Progenitor cell of endocrine pancreas (in vitro differentiated cells): ENCODE data around the gene FAS. TPM values are rescaled to one million over a fixed set of nuclear protein-coding genes. Genes with fewer than 3 reads are reported as not detected.

Source experiments
- DNase-seq: peaks from one replicate; pipeline ENCODE4 v3.0.0; 2021; ENCODE audit warnings: low spot score; ENCODE audit not compliant: unreplicated experiment
- H3K27ac Mint-ChIP-seq: 2 replicates; pipeline ENCODE4 v1.8.0; 2021; ENCODE audit warnings: mild to moderate bottlenecking, moderate library complexity, mixed read lengths
- H3K27me3 Mint-ChIP-seq: 2 replicates; pipeline ENCODE4 v1.8.0; 2021; ENCODE audit warnings: mixed read lengths
- H3K36me3 Mint-ChIP-seq: 2 replicates; pipeline ENCODE4 v1.8.0; 2022; ENCODE audit warnings: mixed read lengths; ENCODE audit not compliant: insufficient read depth
- H3K4me1 Mint-ChIP-seq: 2 replicates; pipeline ENCODE4 v1.8.0; 2021; ENCODE audit warnings: low read depth, mixed read lengths
- H3K4me3 Mint-ChIP-seq: 2 replicates; pipeline ENCODE4 v1.8.0; 2021; ENCODE audit warnings: low read depth, mild to moderate bottlenecking, moderate library complexity, mixed read lengths
- H3K9me3 Mint-ChIP-seq: 2 replicates; pipeline ENCODE4 v1.8.0; 2021; ENCODE audit warnings: low read depth, mixed read lengths
- total RNA-seq: library from RNA; stranded (reverse); gene quantifications from 2 replicates; pipeline ENCODE4 v1.2.1, GENCODE V29; 2021
- TF ChIP-seq, protein P1 (sequence below): fragments of 200-600 bp; sonication (generic); IDR thresholded peaks from one replicate; pipeline ENCODE4 v1.5.0; 2021; ENCODE audit warnings: antibody characterized with exemption, mild to moderate bottlenecking; ENCODE audit not compliant: unreplicated experiment

FAS gene
- total RNA-seq, 1 donor from 2014 or later = 1.9 TPM

DNA sequence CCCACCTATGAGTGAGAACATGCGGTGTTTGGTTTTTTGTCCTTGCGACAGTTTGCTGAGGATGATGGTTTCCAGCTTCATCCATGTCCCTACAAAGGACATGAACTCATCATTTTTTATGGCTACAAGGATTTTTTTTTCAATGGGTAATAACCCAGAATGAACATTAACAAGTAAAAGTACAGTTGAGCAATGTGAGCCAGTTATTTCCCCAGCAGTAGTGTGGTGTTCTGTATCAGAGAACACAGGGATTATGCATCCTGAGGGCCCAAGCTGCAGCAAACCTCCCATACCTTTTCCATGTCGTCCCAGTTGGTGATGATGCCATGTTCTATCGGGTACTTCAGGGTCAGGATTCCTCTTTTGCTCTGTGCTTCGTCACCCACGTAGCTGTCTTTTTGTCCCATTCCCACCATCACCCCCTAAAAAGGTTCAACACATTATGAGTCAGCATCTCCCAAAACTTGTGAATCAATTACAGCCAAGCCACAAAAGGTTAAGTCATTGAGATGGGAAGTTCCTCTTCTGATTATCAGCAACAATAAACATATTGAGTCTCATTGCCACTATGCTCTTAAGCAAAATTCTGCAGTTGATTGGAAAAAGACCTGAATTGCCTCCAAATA lies 43.5 kb upstream of the FAS start:
- Mint-ChIP-seq H3K9me3 (no peaks in the 10 kb centered on the region), H3K27me3 (peaks cover 20% of the 10 kb centered on the region), H3K4me3 (no peak overlapping the region), H3K36me3 (no peaks in the 10 kb centered on the region), H3K4me1 (no peaks in the 10 kb centered on the region), H3K27ac (no peak overlapping the region)
- no peak for DNase-seq
- TF ChIP-seq, protein P1, sequence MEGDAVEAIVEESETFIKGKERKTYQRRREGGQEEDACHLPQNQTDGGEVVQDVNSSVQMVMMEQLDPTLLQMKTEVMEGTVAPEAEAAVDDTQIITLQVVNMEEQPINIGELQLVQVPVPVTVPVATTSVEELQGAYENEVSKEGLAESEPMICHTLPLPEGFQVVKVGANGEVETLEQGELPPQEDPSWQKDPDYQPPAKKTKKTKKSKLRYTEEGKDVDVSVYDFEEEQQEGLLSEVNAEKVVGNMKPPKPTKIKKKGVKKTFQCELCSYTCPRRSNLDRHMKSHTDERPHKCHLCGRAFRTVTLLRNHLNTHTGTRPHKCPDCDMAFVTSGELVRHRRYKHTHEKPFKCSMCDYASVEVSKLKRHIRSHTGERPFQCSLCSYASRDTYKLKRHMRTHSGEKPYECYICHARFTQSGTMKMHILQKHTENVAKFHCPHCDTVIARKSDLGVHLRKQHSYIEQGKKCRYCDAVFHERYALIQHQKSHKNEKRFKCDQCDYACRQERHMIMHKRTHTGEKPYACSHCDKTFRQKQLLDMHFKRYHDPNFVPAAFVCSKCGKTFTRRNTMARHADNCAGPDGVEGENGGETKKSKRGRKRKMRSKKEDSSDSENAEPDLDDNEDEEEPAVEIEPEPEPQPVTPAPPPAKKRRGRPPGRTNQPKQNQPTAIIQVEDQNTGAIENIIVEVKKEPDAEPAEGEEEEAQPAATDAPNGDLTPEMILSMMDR = no peak

DNA sequence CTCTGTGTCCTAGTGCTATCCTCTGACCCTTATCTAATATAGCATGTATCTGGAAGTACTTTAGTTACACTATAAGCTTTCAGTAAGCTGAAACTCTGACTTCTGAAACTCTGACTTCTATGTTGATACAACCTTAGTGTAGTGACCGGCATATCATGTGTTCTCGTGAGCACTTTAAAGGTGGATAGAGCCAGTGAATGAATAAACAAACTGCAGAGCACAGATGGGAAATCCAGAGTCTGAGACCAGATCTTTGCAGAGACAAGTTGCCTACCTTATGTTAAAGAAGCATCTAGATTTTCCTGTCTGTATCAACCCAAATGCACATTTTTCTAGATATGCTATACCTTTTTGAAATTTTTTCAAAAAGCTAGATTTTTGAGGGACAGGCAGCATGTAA lies 41.5 kb upstream of the FAS start:
- H3K27ac Mint-ChIP-seq = no peak overlapping the region
- no peaks in the 10 kb centered on the region for H3K9me3 Mint-ChIP-seq
- no peaks in the 10 kb centered on the region for H3K4me1 Mint-ChIP-seq
- H3K27me3 Mint-ChIP-seq = peaks cover 24% of the 10 kb centered on the region
- DNase-seq = no peak
- no peak overlapping the region for H3K4me3 Mint-ChIP-seq
- no peaks in the 10 kb centered on the region for H3K36me3 Mint-ChIP-seq
- TF ChIP-seq, protein P1 = no peak

DNA sequence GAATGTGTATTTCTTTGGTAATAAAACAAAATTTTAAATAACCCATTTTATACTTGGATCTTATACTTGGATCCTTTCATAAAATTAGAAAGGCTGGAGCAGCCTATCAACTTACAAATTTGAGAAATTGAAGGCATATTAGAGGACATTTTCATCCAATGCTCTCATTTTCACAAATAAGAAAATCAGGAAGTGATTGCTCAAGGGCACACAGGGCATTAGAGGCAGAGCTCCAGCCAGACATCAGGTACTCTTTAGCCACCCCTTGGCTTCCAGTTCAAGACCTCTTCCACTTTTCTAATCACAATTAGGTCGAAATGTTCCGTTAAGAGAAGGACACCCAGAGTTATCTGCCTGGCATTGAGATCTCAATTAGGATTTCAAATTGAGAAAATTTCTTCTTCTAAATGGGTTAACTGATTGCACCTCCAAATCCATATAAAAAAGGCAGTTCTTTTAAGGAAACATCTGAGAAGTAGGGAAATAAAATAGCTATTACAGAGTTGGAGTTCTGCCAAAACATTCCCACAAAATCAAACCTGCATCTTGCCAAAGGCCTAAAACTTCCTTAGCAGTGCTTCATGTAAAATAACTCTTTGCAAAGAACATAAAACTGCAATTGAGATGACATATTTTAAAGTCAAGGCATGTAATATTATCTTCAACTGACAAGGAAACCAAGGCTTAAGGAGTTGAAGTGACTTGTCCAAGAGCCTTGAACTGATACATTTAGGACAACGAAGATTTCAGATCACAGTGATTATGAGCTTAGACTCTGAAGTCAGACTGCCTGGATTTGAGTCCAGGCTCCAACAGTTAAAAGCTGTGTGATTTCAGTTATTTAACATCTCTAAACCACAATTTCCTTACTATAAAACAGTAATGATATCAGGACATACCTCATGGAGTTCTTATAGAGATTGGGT lies 40.4 kb upstream of the FAS start:
- H3K4me1 Mint-ChIP-seq = no peaks in the 10 kb centered on the region
- TF ChIP-seq, protein P1 = no peak
- H3K27ac Mint-ChIP-seq = no peak overlapping the region
- H3K36me3 Mint-ChIP-seq = no peaks in the 10 kb centered on the region
- H3K4me3 Mint-ChIP-seq = no peak overlapping the region
- peaks cover 24% of the 10 kb centered on the region for H3K27me3 Mint-ChIP-seq
- DNase-seq = no peak
- no peaks in the 10 kb centered on the region for H3K9me3 Mint-ChIP-seq

DNA sequence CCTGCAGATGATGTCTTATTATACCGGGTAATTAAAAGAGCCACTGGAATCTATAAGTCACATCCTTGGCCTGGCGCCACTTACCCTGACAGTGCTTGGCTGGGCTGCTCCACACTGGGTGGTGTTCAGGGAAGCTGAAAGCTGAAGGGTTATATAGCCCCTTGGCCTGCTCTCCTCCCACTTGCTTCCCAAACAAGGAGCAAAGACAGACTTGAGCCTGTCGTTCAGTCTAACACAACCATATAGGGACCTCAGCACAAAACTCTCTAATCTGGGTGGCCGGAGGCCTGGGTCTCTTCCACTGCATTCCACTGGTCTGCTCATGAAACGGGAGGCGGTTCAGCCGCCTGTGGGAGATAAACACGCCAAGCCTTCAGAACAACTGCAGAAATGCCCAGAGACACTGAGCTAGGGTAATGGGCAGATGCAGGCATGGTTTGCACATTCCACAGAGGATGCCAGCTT lies 37.9 kb upstream of the FAS start, which contains the start of gene ACTA2:
Gene ACTA2, minus strand, starts transcription at position 127 of the 465 bp plus-strand sequence. CDS start 3,843 bp downstream, outside the sequence.
- no peak within 1 kb of the TSS for H3K4me3 Mint-ChIP-seq
- no peaks in the 10 kb centered on the region for H3K9me3 Mint-ChIP-seq
- H3K27ac Mint-ChIP-seq = no peak within 1 kb of the TSS
- no peaks in the 10 kb centered on the region for H3K36me3 Mint-ChIP-seq
- TF ChIP-seq, protein P1 = no peak
- no peak for DNase-seq
- peaks cover 22% of the 10 kb centered on the region for H3K27me3 Mint-ChIP-seq
- H3K4me1 Mint-ChIP-seq = peaks cover 3% of the 10 kb centered on the region

DNA sequence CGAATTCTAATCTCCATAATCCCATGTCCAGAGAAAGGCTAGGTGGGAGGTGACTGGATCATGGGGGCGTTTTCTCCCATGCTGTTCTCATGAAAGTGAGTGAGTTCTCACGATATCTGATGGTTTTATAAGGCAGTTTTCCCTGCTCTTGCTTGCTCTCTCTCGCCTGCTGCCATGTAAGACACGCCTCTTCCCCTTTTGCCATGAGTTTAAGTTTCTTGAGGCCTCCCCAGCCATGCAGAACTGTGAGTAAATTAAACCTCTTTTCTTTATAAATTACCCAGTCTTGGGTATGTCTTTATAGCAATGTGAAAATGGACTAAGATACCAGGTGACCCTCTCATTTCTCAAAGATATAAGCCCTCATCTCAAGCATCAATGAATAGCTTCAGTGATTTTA lies 36.9 kb upstream of the FAS start:
- Mint-ChIP-seq H3K27ac (no peak overlapping the region), H3K36me3 (no peaks in the 10 kb centered on the region), H3K4me3 (no peak overlapping the region), H3K27me3 (peaks cover 22% of the 10 kb centered on the region), H3K4me1 (peaks cover 3% of the 10 kb centered on the region), H3K9me3 (no peaks in the 10 kb centered on the region)
- TF ChIP-seq, protein P1 = no peak
- no peak for DNase-seq
